Gastrocnemius medialis (tissue), 4 donors: ENCODE results near the gene TRIM44.

Source experiments
- CTCF ChIP-seq, 5 experiments: fragments of 450-650 bp in 3 of 5; fragments of 200-600 bp in 2 of 5; sonication (generic) in 2 of 5; IDR thresholded peaks in 4 of 5; conservative IDR thresholded peaks in 1 of 5; 1 replicate in 4 of 5; 2 replicates in 1 of 5; pipeline ENCODE4 v1.5.1; 2016 to 2019; ENCODE audit warnings: antibody characterized with exemption in 5 of 5, mild to moderate bottlenecking in 3 of 5, moderate library complexity in 3 of 5
- POLR2A ChIP-seq, 2 donors: fragments of 450-650 bp; IDR thresholded peaks; one replicate each; pipeline ENCODE4 v1.6.1; 2017; ENCODE audit warnings: antibody characterized with exemption in 2 of 2, mild to moderate bottlenecking in 2 of 2, moderate library complexity in 2 of 2

DNA sequence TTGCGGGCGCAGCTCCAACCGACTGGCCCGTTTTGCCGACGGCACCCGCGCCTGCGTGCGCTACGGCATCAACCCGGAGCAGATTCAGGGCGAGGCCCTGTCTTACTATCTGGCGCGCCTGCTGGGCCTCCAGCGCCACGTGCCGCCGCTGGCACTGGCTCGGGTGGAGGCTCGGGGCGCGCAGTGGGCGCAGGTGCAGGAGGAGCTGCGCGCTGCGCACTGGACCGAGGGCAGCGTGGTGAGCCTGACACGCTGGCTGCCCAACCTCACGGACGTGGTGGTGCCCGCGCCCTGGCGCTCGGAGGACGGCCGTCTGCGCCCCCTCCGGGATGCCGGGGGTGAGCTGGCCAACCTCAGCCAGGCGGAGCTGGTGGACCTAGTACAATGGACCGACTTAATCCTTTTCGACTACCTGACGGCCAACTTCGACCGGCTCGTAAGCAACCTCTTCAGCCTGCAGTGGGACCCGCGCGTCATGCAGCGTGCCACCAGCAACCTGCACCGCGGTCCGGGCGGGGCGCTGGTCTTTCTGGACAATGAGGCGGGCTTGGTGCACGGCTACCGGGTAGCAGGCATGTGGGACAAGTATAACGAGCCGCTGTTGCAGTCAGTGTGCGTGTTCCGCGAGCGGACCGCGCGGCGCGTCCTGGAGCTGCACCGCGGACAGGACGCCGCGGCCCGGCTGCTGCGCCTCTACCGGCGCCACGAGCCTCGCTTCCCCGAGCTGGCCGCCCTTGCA, 43.3 kb upstream of the TRIM44 start:
- no peak for TF ChIP-seq CTCF (IDR thresholded peaks at IDR 0.05 in 4 of 5, conservative IDR thresholded peaks at IDR 0.05 in 1 of 5)
- TF ChIP-seq POLR2A (IDR thresholded peaks at IDR 0.05) = no peak
